HG03342 (cell line): ENCODE results near the gene FAM174B.

Experiments used
- ATAC-seq: cut with Tn5 transposase; IDR thresholded peaks from one replicate; pipeline ENCODE4 v1.9.1; 2021; ENCODE audit warnings: mild to moderate bottlenecking, moderate library complexity; ENCODE audit not compliant: unreplicated experiment

Gene FAM174B

DNA sequence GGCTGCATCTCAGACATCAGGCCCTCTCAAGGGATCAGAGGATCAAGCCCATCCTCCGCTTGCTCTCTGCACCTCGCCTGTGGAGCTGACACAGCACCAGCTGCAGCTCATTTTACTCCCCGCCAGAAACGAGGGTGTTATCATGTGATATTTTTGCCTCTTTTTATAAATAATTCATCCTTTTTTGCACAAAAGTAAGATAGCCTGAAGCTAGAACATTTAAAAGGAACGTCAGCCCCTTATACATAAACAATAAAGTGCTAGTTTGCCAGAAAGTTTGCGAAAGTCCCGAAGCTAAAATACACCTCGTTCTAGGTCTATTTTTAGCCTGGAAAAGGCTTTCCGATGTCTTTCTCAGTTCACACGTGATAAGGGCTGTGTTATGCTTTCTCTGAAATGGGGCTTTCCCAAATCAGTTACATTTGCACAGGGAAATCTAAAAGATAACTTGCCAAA lies 9.6 kb upstream of the FAM174B start:
- ATAC-seq: no peak

DNA sequence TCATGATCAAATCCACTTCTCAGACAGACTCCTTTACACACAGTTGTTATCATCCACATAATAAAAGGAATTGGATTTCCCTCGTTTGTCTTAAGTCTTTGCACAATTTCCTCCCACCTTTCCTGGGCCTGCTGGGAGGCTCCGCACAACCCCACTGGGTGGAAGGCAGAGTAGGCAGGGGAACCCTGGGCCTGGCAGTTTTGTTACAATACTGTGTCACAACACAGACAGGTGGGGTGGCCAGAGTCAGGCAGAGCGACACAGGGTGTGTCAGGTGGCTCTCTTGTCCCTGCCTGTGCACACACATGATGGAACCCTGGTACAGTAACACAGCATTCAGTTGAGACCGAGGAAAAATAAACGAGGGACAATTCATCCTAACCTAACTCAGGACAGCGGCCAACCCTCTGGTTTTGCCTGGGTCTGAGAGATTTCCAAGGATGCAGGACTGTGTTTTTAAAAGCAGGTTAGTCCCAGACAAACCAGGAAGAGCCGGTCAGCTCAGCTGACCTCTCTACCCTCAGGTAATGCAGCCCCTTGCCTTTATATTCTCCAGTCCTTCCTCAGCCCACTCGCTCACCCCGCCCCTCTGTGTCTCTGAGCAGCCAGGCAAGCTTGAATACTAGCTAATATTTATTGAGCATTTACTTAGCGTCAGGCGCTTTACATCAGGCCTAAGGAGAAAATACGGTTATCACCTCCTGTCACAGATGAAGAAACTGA lies 8.8 kb upstream of the FAM174B start:
- ATAC-seq: no peak

DNA sequence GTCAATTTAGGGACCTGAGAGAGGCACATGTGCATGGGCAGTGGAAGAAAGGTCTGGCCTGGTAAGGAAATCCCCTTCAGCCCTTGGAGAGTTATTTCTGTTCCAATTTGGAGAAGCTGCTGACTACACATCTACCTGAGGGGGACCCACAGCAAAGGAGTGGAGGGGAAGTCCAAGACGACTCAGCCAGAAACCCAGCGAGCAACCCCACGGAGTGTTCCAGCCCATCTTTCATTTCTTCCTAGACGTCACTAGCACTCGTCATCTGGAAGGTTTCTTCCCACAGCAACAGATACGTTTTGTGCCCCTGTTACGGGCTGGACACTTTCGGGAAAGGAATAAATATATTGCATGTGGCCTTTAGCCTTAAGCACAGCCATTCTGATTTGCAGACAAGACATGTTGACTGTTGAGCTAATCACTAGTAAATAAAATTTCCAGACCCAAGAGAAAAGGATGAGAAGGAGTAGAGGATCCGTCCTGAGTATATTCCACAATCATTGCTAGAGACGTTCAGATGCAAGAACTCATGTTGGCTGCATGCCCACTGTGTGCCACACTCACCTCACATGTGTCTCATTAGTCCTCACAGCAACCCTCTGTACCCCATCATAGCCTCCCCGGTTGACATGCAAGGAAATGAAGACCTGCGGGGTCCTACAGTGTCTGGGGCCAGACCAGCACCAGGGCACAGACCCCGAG lies 7.8 kb upstream of the FAM174B start:
- peak; percentile 62 for ATAC-seq

DNA sequence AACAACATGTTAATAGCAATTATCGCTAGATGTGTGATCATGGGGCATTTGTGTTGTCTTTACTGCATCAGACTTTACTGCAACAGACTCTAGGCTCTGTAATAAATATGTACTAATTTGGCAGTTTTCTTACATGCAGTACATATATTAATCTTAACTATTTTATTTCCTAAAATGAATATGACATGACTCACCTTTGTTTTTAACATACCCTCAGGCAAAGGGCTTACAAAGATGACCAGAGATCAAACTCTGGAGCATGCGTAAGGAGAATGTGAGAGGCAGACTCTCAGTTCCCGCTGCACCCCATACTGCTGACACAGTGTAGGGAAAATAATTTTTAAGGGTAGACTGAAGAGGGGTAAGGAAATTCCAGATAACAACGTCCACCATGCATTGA lies 7.2 kb upstream of the FAM174B start:
- peak; percentile 7 for ATAC-seq

DNA sequence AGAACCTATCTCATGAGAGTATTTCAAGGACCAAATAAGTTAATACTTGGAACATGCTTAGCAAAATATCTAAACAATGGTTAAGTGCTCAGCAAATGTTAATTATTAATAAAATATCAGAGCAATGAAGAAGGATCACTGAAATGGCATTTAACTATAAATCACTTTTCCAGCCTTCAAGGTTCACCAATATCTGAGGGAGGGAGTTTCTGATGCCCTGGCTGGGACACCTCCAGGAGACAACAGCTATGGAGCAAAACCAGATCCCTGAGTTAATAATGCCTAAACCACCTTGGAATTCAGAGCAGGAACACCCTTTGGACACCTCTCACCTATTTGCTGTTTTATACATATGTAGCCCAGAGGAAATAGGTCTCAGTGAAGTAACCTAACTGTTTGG lies 6.4 kb upstream of the FAM174B start:
- no peak for ATAC-seq

DNA sequence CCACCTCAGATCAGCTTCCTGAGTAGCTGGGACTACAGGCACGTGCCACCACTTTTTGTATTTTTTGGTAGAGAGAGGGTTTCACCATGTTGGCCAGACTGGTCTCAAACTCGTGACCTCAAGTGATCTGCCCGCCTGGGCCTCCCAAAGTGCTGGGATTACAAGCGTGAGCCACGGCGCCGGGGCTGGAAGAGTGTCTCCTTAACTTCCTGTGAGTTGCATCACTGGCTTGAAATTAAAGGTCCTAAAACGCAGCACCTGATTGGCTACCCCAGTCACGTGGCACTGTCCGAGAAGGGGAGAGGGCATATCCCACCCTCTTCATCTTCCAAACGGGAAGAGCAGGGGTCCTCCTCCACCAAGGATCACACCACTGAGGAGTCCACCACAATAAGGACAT lies 5.5 kb upstream of the FAM174B start:
- ATAC-seq: no peak

DNA sequence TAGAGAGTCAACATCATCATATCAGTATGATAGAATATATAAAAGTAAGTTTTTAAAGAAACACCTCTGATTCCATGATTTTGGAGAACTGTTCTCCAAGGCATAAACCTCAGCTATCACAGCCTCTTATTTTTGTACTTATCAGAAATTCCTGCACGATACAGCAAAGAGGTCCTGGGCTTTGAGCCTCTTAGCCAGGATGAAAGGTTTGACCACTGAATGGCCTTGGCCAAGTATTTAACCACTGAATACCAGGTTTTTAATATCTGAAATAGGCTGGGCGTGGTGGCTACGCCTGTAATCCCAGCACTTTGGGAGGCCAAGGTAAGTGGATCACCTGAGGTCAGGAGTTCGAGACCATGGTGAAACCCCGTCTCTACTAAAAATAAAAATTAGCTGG lies 1.9 kb upstream of the FAM174B start:
- no peak for ATAC-seq

DNA sequence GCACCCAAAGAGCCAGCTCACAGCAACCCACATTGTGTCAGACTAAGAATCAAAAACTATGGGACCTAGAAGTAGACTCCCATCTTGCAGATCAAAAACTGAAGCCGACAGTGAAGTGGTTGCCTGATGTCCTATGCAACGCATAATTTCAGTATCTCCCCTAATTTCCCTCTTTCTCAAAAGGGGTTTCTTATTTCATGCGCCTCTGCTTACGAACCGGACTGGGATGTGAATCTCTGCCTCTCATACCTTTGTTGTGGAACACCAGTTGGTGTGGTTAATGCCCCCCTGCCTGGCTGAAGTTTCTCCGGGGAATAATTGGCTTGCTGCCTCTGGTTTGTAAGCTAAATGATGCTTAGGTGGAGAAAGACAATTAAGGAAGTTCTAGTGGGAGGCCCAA lies 514 bp upstream of the FAM174B start:
- ATAC-seq: no peak

DNA sequence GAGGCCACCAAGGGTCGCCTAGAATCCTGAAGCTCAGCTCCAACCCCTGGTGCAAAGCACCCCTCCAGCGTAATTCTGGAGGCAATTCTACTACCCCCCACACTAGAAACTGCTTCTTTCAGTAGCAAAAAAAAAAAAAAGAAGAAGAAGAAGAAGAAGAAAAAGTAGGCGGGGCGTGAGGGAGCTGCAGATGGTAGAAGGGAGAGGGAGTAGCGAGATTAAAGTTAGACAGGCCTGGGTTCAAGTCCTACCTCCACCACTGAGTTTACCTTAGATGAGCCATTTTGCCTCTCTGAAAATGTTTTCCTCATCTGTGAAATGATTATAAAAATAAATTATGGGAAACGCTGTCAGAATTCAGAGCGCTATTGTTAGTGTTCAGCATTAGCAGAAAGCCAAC lies 913 bp downstream of the FAM174B start:
- ATAC-seq: no peak

DNA sequence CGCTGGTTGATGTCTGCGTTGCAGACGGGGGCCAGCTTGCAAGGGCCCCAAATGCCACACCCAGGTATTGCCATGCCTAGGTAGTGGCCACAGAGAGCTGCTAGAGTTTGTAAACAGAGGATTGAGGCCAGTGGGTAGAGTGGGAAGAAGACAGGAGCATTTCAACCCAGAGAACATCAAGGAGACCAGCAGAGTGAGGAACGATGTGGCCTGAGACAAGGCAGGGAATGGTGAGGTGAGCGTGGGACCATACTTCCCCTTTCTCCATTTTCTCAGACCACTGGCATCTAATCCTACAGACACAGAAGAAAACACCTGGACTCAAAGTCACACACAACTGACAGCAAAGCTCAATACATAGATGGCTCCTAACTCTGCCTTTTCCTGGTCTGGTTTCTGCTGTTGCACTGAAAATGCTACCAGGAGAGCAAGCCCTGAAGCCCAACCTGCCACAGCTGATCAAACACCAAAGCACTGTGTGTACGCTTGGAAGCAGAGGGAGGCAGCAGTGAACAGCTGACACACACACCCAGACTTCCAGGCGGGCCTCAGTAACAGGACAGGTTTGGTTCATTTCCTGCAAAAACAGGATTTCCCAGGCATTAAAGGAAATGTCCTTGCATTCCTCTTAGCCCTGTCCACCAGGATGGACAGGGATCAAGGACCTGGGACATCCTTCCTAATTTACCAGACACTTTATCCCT lies 1.6 kb downstream of the FAM174B start:
- no peak for ATAC-seq

DNA sequence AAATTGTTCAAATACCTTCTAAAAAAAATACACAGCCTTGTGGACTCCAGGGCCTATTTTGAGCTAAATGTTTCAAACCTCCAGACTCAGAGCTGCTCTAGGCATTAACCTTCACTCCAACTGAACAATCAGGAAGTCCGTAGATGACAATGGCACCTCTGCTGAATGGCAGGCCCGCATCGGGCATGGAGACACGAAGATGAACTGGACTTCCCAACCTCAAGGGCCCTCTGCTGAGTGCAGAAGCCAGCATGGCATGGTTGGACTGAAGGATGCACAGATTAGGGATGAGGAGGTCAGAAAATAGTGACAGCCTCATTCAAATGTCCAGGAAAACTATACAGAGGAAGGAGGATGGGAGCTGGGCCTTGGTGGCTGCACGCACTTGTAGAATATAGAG lies 2.2 kb downstream of the FAM174B start:
- ATAC-seq: no peak

DNA sequence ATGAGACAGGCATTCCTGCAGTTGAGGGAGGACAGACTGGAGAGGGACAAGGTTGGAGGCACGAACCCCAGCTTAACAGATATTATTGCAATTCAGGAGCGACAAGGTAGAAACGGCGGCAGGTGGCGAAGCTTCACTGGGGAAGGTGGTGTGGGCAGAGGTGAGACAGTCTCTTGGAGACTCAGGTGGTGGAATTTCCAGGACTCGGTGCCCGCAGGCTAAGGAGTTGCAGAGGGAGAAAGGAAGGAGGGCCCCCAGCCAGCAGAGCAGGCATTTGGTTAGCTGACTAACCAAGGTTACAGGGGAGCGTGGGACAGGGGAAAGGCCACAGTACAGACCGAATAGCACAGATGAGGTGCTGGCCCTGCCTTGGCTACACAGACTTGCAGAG lies 3.0 kb downstream of the FAM174B start:
- no peak for ATAC-seq

DNA sequence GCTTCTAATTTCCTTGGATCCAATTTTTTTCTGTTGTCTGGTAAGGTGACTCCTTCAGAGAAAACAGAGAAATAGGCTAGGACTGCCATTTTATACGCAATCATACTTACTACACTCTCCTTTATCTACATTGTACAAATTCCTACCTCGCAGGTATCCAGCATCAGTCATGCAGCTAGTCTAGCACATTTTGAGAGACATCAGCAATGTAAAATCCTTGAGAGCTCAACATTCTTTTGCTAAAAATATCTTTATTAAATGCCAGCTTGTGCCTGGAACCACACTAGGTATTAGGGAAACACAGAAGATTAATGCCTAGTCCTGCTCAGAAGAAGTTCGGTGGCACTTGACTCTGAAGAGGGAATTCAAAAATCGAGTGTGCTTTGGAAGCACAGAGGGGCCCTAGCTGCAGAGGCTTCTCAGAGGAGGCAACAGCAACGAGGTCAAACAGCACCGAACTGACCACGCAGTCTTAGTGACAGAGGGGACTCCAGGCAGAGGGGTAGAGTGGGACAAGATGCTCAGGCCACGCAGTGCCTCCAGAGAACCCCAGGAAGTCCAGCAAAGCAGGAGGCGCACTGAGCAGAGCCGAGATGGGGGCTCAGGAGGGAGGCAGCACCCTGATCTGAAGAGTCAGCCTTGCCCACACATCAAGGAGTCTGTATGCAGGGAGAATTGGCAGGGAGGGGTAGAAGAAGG lies 3.5 kb downstream of the FAM174B start:
- ATAC-seq: no peak

DNA sequence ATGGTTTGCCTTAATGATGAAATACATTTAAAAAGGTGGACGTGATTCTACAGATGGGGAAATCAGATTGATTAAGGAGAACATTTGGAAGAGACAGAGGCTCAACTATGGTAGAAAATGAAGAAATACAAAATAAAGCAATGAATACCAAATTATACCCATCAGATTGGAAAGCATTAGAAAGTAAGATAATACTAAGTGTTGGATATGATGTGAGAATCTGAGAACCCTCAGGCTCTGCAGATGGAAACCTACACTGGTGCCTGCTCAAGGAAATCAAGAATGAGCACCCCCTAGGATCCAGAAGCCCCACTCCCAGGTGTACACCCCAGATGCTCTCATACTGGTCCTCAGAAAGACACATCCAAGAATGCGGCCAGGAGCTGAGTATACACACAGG lies 4.6 kb downstream of the FAM174B start:
- no peak for ATAC-seq

DNA sequence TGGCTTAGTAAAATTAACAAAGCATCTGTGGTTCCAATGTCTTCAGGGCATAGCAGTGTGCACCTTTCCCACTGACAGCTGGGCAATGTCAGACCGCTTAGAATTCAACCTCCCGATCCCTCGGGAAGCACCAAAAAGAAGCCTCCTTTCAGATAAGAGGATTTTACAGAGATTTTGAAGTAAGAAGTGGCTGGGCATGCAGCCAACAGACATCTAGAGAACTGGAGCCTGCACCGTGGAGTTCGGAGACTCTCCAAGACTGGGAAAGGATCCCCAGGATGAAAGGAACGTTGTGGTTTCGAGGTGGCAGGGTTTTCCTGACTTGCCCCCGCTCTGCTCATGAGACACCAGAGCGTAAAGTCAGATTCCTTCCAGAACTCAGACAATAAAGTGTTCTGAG lies 5.3 kb downstream of the FAM174B start:
- ATAC-seq: no peak

DNA sequence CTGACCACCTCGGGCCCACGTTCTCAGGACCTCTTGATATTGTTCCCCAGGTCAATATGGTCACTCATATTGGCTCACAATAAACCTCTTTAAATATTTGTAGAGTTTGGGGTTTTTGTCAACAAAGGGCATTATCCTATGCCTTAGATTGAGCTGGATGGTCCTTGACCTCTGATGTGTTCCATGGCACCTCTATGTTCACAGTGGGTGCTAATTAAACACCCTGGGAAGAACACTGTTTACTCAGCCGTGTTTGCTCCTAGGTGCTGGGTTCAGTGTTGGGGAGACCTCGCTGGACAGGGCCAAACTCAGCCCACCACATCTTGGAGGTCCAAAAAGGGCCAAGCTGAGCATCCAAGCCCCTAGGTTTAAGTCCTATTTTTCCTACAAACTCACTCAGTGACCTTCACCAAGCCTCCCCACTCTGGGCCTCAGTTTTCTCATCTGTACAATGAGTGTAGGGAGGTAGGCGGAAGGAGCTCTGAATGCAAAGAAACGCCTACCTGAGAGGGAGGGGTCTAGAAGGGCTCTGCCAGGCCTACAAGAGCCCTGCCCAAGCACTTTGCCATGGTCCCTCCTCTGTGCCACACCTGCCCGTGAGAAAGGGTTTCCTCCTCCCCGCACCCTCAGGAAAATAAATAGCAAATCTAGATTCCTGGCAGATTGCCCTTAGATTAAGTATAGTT lies 7.2 kb downstream of the FAM174B start:
- no peak for ATAC-seq

DNA sequence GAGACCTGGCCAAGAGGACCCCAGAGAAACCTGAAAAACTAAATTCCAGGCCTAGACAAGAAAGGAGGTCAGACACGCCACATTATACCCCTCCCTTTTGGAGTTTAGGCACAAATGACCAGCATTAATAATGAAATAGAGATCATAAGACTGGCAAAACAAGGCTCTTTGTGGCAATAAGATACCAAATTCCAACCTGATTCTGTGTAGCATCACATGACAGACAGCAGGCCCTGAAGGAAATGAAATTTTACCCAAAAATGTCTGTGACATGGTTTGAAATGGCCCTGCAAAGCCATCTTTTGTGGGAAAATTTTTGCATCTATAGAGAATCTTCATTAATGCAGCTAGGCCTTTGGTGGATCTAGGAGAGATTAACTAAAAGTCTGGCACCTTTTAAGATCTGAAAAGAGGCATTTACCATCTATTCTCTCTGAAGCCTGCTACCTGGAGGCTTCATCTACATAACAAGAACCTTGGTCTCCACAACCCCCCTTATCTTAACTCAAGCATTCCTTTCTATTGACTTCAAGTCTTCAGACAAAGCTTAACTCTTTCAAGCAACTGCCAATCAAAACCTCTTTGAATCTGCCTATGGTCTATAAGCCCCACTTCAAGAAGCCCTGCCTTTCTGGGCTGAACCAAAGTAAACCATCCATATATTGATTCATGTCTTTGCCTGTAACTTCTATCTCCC lies 8.0 kb downstream of the FAM174B start:
- no peak for ATAC-seq

DNA sequence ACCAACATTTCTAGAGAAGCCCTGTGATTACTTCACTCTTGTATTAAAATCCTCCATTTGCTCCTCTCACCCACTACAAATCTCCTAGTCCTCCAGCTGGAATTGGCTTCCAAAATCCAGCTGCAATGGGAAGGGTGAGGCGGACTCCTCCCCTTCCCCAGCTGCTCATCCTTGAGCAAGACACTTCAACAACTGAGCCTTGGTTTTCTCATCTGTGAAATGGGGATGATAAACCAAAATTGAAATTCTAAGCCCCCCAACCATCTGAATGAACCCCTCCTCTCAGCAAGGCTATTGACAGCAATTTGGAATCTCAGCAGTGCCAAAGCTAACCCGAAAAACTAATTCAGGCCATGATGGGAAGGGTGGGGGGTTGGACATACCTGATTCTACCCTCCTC lies 9.4 kb downstream of the FAM174B start:
- ATAC-seq: no peak

DNA sequence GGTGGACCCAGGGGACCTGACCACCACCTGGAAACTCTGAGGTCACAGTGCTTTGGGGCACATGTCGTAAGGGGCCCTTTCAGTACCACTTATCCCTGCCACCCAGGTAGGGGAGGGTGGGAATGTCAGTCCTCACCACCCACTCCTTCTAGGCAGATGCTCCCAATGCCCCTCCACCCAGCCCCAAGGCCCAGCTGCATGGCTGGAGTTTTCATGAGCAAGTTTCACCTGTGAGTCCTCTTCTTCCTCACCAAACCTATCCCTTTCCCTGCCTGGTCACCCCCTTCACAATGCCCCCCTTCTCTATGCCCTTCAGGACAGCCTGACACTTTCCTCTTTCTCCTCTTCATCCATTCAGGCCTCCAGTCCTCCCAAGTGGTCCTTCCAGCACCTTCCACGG lies 9.8 kb downstream of the FAM174B start:
- ATAC-seq: no peak

DNA sequence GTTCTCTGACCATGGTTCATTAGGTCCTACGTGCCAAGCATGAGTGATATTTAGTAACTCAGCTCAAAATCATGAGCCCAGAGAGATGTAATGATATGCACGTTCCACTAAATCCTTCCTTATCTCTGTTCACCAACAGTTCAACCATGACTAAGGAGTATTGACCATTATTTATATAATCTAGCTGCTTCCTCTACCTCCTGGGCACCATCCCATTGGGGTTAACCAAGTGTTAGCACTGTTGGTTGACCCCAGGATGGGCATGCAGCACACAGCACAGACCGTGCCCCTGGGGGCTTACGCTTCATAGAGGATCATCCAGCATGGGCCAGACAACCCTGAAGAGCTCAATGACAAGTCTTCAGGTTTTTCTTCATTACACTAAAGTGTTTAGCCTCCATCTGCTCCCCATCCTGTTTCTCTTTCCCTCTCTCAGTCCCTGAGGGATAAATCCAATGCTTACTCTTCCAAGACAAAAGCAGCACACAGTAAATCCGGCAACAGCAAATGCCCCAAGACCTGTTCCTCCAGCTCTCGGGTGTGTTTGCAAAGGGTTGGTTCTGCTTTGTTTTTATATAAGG lies 10.4 kb downstream of the FAM174B start:
- no peak for ATAC-seq
